Stimulated activated CD8-positive, alpha-beta memory T cell treated with anti-CD3 and anti-CD28 coated beads, Interleukin-4, amount 100 ng/mL, for 4 hours (primary cell): ENCODE measurements around the gene KIAA1671.
"Not testable (repeated sequence)": the region's sequence is repeated elsewhere in the genome, so short reads cannot be mapped to it uniquely, and the experiment has no call there.

Source experiments
- DNase-seq, 2 donors: peaks; one replicate each; pipeline ENCODE4 v3.0.0-alpha.2; 2020; ENCODE audit warnings: low read depth in 2 of 2, low spot score in 1 of 2

KIAA1671 gene

GRCh38 chr22:25165785-25166184, 213.3 kb downstream of the KIAA1671 start:
- DNase-seq: no peak

- DNase-seq: no peak
Observed at GRCh38 chr22:25166266-25167040, 213.9 kb downstream of the KIAA1671 start.

GRCh38 chr22:25167082-25167481, 214.6 kb downstream of the KIAA1671 start:
- no peak for DNase-seq

GRCh38 chr22:25167834-25168601, 215.5 kb downstream of the KIAA1671 start:
- DNase-seq: no peak

GRCh38 chr22:25169278-25170031, 216.9 kb downstream of the KIAA1671 start:
- no peak for DNase-seq

- no peak for DNase-seq
Observed at GRCh38 chr22:25170426-25170980, 218.0 kb downstream of the KIAA1671 start.

GRCh38 chr22:25172153-25172552, 219.6 kb downstream of the KIAA1671 start:
- no peak for DNase-seq

GRCh38 chr22:25174156-25174887, 221.8 kb downstream of the KIAA1671 start:
- no peak for DNase-seq

- DNase-seq: no peak
Observed at GRCh38 chr22:25174888-25175411, 222.4 kb downstream of the KIAA1671 start.

- no peak for DNase-seq
Observed at GRCh38 chr22:25176175-25176574, 223.7 kb downstream of the KIAA1671 start.

GRCh38 chr22:25176799-25177198, 224.3 kb downstream of the KIAA1671 start:
- no peak for DNase-seq

GRCh38 chr22:25177226-25177625, 224.7 kb downstream of the KIAA1671 start:
- no peak for DNase-seq

- no peak for DNase-seq
Observed at GRCh38 chr22:25177895-25178294, 225.4 kb downstream of the KIAA1671 start.

GRCh38 chr22:25178348-25178747, 225.8 kb downstream of the KIAA1671 start:
- not testable (repeated sequence) for DNase-seq

- DNase-seq: not testable (repeated sequence)
Observed at GRCh38 chr22:25178869-25179631, 226.5 kb downstream of the KIAA1671 start.

- DNase-seq: no peak
Observed at GRCh38 chr22:25182131-25183110, 229.9 kb downstream of the KIAA1671 start.

GRCh38 chr22:25183949-25184619, 231.6 kb downstream of the KIAA1671 start:
- no peak for DNase-seq

- no peak for DNase-seq
Observed at GRCh38 chr22:25186140-25186539, 233.6 kb downstream of the KIAA1671 start.
